GM13976 (cell line): ENCODE measurements around the gene CDH10.

ENCODE experiments used
- DNase-seq: peaks from one replicate; pipeline ENCODE4 v3.0.0; 2012; ENCODE audit warnings: low spot score
- in situ Hi-C: fragments of 300-500 bp; cut with MboI; formaldehyde crosslinking; loops from one replicate; pipeline ENCODE4 v1.12.0; 2022; ENCODE audit warnings: low sequenced_read_pairs, mixed read lengths, inconsistent platforms; ENCODE audit not compliant: unreplicated experiment
- TF ChIP-seq, protein P1 (sequence below): IDR thresholded peaks from 2 replicates; pipeline ENCODE4 v1.5.1; 2012; ENCODE audit warnings: borderline replicate concordance, mild to moderate bottlenecking; ENCODE audit not compliant: insufficient read depth; ENCODE audit errors: extremely low read depth, missing control alignments, control extremely low read depth

CDH10 gene

DNA sequence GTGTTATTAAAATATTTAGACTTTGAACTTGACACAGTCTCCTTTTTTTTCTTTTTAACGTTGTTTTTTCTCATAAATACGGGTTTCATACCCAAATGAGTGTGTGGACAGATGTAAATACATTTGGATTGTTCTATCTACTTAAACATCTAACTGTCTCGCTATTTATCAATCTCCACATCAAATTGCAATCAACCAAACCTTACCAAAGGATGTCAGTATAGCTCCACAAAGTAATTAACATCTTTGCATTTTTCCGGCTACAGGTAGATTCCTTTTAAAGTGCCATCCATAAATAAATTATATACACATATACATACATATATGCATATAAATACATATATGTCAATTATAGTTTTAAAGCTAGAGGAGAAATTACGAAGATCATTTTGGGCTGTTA is 705 bp upstream of the CDH10 start:
- in situ Hi-C loops, result no loop called here
- DNase-seq, result no peak
- TF ChIP-seq, protein P1, sequence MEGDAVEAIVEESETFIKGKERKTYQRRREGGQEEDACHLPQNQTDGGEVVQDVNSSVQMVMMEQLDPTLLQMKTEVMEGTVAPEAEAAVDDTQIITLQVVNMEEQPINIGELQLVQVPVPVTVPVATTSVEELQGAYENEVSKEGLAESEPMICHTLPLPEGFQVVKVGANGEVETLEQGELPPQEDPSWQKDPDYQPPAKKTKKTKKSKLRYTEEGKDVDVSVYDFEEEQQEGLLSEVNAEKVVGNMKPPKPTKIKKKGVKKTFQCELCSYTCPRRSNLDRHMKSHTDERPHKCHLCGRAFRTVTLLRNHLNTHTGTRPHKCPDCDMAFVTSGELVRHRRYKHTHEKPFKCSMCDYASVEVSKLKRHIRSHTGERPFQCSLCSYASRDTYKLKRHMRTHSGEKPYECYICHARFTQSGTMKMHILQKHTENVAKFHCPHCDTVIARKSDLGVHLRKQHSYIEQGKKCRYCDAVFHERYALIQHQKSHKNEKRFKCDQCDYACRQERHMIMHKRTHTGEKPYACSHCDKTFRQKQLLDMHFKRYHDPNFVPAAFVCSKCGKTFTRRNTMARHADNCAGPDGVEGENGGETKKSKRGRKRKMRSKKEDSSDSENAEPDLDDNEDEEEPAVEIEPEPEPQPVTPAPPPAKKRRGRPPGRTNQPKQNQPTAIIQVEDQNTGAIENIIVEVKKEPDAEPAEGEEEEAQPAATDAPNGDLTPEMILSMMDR, result no peak

- no peak for DNase-seq
- TF ChIP-seq, protein P1, result no peak
- in situ Hi-C loops, result no loop called here
These were observed 898 bp downstream of the CDH10 start for GRCh38 chr5:24643880-24644279.

DNA sequence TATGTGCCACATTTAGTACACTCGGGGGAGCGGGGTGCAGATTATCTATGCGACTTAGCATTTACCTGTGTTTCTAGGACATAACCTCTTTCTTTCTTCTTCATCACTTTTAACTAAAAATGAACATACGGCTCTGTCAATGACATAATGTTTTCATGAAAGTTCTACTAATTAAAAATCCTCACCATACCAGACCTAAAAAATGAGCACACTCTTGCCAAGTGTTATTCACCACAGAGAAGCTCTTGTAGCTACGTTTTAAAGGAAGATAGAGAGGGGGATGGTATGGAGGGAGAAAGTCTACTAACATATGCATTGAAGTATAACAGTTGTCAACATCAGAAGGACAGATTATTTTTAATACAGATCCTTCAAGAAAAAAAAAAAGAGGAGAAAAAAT is 1.6 kb downstream of the CDH10 start:
- no peak for DNase-seq
- TF ChIP-seq, protein P1, result no peak
- in situ Hi-C loops, result no loop called here

DNA sequence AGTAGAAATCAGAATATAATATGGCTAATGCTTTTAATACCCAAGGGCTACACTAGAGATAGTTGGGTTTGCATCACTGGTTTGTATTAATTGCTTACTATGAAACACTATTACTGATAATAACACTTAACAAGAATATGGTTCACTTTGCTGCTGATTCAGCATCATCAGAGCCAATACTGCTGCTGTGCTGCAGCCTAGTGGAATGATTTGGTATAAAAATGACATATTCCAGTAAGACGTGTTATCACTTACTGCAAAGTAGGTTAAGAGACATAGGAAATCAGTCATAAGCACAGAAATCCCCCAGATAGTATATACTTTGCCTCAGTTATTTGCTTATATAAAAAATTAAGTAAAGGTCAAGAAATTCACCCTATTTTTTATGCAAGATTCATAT is 2.8 kb downstream of the CDH10 start:
- in situ Hi-C loops, result no loop called here
- TF ChIP-seq, protein P1, result no peak
- DNase-seq, result no peak

GRCh38 chr5:24635209-24635608 is 9.6 kb downstream of the CDH10 start:
- DNase-seq, result no peak
- TF ChIP-seq, protein P1, result no peak
- in situ Hi-C loops, result no loop called here

DNA sequence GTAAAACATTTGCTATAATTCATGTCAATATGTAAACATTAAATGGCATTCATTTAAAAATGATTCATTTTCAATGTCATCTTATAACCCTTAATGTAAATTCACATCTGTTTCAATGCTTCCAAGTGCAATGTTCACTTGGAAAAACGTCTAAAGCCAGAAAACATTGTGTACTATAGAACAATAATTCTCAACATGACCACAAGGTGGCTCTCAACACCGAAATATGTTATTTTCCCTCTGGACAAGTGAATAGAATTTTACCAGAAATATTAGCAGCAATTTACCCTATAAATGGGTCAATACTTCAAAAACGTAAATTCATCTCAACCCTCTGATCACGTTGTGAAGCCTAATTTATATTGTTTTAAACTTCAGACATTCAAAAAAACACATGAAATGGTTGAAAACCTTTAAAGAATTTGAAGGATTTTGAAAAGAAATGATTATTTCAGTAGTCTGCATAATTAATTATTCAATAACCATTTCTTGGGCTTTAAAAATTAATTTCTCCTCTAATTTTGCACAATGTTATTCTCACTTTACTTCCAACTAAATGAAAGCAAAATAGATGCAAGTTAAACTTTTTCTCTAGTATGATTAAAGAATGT is 11.0 kb downstream of the CDH10 start:
- TF ChIP-seq, protein P1, result peak; percentile 39
- in situ Hi-C loops, result no loop called here
- DNase-seq, result peak; percentile 16
